Prostate gland (tissue), 2 donors: ENCODE data around the gene VMO1. TPM values are rescaled to one million over a fixed set of nuclear protein-coding genes. Genes with fewer than 3 reads are reported as not detected.

Experiments
- DNase-seq: peaks from one replicate; pipeline ENCODE4 v3.0.0-alpha.2; 2019; ENCODE audit warnings: low spot score
- H3K27ac ChIP-seq, 2 donors: fragments of 200-600 bp; sonication (generic); 2 replicates each; pipeline ENCODE4 v1.5.1; 2017 to 2019
- H3K27me3 ChIP-seq: fragments of 200-600 bp; sonication (generic); replicated peaks from 2 replicates; pipeline ENCODE4 v1.5.1; 2019; ENCODE audit not compliant: insufficient read depth
- H3K36me3 ChIP-seq, 2 donors: fragments of 200-600 bp; sonication (generic); 1 replicate in 1 of 2; 2 replicates in 1 of 2; pipeline versions ENCODE4 v1.5.1 to v1.8.1; 2017 to 2019
- H3K4me1 ChIP-seq: fragments of 200-600 bp; sonication (generic); replicated peaks from 2 replicates; pipeline ENCODE4 v1.5.1; 2019
- H3K4me3 ChIP-seq, 2 donors: fragments of 200-600 bp; sonication (generic); 2 replicates each; pipeline ENCODE4 v1.5.1; 2017 to 2019
- H3K9me3 ChIP-seq: fragments of 200-600 bp; sonication (generic); 2 replicates; pipeline ENCODE4 v1.5.1; 2017
- POLR2A ChIP-seq: fragments of 450-650 bp; IDR thresholded peaks from one replicate; pipeline ENCODE4 v1.6.1; 2016; ENCODE audit warnings: antibody characterized with exemption, mild to moderate bottlenecking
- POLR2AphosphoS5 ChIP-seq: sonication (generic); formaldehyde crosslinking; IDR thresholded peaks from one replicate; pipeline ENCODE4 v1.6.1; 2017; ENCODE audit warnings: antibody characterized with exemption
- WGBS: methylation state at CpG from one replicate; pipeline ENCODE4 v1.1.5; 2018; 5-methylcytosine and 5-hydroxymethylcytosine counted together
- intact Hi-C: fragments of 100-400 bp; cut with DNase I; formaldehyde crosslinking; loops from one replicate; pipeline ENCODE4 v1.14.2; 2022
- total RNA-seq, 2 donors: library from RNA; depleted of rRNA; stranded (reverse); fragments of >200 nt; gene quantifications; one replicate each; pipeline ENCODE4 v1.1.0, GENCODE V29; 2016
- TF ChIP-seq, protein P1 (sequence below), 4 experiments: fragments of 200-600 bp in 2 of 4; fragments of 450-650 bp in 2 of 4; sonication (generic) in 2 of 4; IDR thresholded peaks; 1 replicate in 3 of 4; 2 replicates in 1 of 4; pipeline ENCODE4 v1.5.1; 2016 to 2019; ENCODE audit warnings: antibody characterized with exemption in 4 of 4, mild to moderate bottlenecking in 2 of 4, moderate library complexity in 2 of 4

VMO1 gene
- total RNA-seq, 2 donors from 2014 or later, result 2.6 TPM; not detected in 1

DNA sequence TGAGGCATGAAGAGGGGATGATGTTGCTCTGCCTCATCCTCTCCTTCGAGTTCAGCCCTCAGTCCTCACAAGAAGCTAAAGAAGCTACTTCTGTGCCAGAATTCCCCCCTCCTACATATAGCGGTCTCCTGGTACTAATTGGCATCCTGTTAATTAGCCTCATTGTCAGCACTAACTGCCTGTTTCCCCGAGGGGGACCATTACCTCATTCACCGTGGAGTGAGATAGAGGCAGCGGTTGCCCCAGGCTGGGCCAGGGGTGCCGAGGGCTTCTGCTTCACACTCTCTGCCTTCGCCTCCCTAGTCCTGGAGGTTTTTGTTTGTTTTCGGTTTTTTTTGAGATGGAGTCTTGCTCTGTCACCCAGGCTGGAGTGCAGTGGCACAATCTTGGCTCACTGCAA, 41.2 kb upstream of the VMO1 start:
- Histone ChIP-seq H3K4me3 (no peak overlapping the region), H3K9me3 (no peaks in the 10 kb centered on the region), H3K27me3 (no peaks in the 10 kb centered on the region), H3K27ac (no peak overlapping the region), H3K4me1 (no peaks in the 10 kb centered on the region), H3K36me3 (no peaks in the 10 kb centered on the region)
- intact Hi-C loops, result no loop called here
- no peak for TF ChIP-seq POLR2AphosphoS5
- TF ChIP-seq, protein P1, sequence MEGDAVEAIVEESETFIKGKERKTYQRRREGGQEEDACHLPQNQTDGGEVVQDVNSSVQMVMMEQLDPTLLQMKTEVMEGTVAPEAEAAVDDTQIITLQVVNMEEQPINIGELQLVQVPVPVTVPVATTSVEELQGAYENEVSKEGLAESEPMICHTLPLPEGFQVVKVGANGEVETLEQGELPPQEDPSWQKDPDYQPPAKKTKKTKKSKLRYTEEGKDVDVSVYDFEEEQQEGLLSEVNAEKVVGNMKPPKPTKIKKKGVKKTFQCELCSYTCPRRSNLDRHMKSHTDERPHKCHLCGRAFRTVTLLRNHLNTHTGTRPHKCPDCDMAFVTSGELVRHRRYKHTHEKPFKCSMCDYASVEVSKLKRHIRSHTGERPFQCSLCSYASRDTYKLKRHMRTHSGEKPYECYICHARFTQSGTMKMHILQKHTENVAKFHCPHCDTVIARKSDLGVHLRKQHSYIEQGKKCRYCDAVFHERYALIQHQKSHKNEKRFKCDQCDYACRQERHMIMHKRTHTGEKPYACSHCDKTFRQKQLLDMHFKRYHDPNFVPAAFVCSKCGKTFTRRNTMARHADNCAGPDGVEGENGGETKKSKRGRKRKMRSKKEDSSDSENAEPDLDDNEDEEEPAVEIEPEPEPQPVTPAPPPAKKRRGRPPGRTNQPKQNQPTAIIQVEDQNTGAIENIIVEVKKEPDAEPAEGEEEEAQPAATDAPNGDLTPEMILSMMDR (IDR thresholded peaks at IDR 0.05), result no peak
- no peak for TF ChIP-seq POLR2A
- 61% methylated on average over 8 of the region's 8 CpGs for WGBS
- no peak for DNase-seq

DNA sequence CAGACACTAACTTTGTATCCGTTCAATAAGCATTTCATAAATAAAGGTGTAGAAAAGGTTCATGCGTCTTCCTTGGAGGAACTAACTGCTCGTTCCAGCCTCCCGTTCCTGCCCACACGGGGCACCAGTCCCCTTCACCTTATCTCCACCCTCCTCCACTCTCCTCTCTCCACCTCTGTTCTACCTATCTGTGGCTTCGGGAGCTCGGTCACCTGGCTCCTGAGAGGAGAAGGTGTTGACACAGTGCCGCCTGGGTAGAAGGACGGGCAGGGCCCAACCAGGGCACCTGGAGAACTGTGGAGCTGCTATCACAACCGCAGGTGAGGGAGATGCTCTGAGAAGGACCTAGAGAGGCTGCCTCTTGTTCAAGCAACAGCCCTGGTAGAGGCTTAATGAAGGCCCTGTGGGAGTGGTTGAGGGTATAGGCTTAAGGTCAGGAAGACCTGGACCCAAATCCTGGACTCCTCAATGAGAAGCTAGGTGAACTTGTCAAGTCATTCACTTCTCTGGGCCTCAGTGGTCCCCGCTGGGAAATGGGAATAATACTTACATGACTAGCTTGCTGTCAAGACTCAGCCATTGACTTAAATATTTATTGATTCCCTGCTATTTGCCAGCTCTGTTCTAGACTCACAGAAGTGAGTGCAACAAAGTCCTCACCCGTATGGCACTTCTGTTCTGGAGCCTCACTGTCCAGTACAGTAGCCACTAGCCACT, 37.4 kb upstream of the VMO1 start:
- TF ChIP-seq POLR2AphosphoS5 (no peak), POLR2A (no peak)
- TF ChIP-seq, protein P1 (IDR thresholded peaks at IDR 0.05), result no peak
- WGBS, result 67% methylated on average over 12 of the region's 12 CpGs
- no peak for DNase-seq
- Histone ChIP-seq H3K4me3 (no peak overlapping the region), H3K27me3 (no peaks in the 10 kb centered on the region), H3K36me3 (no peaks in the 10 kb centered on the region), H3K9me3 (no peaks in the 10 kb centered on the region), H3K4me1 (no peaks in the 10 kb centered on the region), H3K27ac (no peak overlapping the region)
- intact Hi-C loops, result no loop called here

DNA sequence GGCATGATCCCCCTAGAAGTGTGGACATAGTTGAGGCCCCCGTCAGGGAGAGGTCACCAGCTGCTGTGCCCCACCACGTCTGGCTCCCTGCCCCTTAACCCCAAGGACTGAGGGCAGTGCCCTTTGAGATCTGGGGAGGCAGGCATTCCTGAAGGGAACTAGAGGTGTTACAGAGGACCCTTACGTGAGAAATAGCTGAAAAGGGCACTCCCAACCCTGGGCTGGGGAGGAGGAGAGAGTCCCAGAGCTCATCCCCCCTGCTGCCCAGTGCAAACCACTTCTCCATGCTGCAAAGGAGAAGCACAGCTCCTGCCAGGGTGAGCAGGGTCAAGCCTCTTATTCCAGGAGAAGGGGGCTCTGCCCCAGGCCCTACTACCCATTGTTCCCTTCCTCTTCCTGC, 36.7 kb upstream of the VMO1 start:
- Histone ChIP-seq H3K27ac (no peak overlapping the region), H3K27me3 (no peaks in the 10 kb centered on the region), H3K4me1 (no peaks in the 10 kb centered on the region), H3K9me3 (no peaks in the 10 kb centered on the region), H3K4me3 (no peak overlapping the region), H3K36me3 (no peaks in the 10 kb centered on the region)
- intact Hi-C loops, result no loop called here
- no peak for DNase-seq
- no peak for TF ChIP-seq POLR2AphosphoS5
- WGBS, result 70% methylated on average over 3 of the region's 3 CpGs

DNA sequence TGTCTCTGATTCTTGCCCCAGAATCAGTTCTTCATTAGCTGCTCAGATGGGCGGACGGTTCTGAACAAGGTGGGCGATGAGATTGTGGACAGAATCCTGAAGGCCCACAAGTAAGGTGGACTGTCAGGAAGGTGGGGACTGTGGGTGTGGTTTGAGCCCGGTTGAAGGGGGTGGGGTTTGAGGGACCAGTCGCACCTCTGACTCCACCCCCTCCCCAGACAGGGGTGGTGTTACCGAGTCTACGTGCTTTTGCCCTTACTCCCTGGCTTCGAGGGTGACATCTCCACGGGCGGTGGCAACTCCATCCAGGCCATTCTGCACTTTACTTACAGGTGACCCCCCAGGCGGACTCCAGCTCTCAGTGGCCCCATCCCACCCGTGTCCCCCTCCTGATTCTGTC, 32.1 kb upstream of the VMO1 start:
- 77% methylated on average over 12 of the region's 12 CpGs for WGBS
- Histone ChIP-seq H3K9me3 (no peaks in the 10 kb centered on the region), H3K4me1 (no peaks in the 10 kb centered on the region), H3K36me3 (peaks cover 0 to 6% of the 10 kb centered on the region in 2 donors), H3K27me3 (no peaks in the 10 kb centered on the region), H3K4me3 (no peak overlapping the region), H3K27ac (no peak overlapping the region)
- intact Hi-C loops, result no loop called here
- TF ChIP-seq, protein P1 (IDR thresholded peaks at IDR 0.05), result no peak
- TF ChIP-seq POLR2A (no peak), POLR2AphosphoS5 (no peak)
- DNase-seq, result no peak

- intact Hi-C loops, result no loop called here
- DNase-seq, result no peak
- Histone ChIP-seq H3K27ac (no peak overlapping the region), H3K36me3 (peaks cover 0 to 6% of the 10 kb centered on the region in 2 donors), H3K4me3 (no peak overlapping the region), H3K9me3 (no peaks in the 10 kb centered on the region), H3K27me3 (no peaks in the 10 kb centered on the region), H3K4me1 (no peaks in the 10 kb centered on the region)
- 93% methylated on average over 13 of the region's 13 CpGs for WGBS
- no peak for TF ChIP-seq POLR2AphosphoS5
- TF ChIP-seq POLR2A, result no peak
- TF ChIP-seq, protein P1 (IDR thresholded peaks at IDR 0.05), result no peak
Measured at GRCh38 chr17:4816826-4817225, 30.7 kb upstream of the VMO1 start.
